Suppressor macrophage treated with lipopolysaccharide for 4 hours (primary cell): ENCODE measurements around the gene SND1.

Experiments
- DNase-seq: peaks from one replicate; pipeline ENCODE4 v3.0.0-alpha.2; 2020

The SND1 gene

GRCh38 chr7:127776776-127777386 is 124.9 kb downstream of the SND1 start:
- no peak for DNase-seq

DNA sequence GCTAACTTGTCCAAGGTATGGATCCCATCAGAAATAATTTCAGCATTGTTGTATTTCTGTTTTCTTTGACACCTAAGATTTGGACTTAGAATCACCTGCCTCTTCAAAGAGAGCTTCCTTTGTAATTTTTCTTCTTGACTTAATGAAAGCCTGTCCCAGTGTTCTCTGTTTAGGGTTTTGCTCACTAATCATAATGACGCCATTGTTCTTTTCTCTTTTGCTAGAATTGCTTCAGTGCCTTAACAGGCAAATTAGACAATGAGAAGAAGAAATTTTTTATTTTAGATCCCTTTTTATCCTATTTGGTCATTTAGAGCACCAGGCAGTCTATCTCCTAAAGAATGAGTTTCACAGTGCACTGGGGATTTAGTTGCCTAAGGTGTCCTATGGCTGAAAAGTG is 128.5 kb downstream of the SND1 start:
- no peak for DNase-seq

GRCh38 chr7:127781081-127781480 is 129.1 kb downstream of the SND1 start:
- DNase-seq: peak; percentile 59

GRCh38 chr7:127782075-127782474 is 130.1 kb downstream of the SND1 start:
- DNase-seq: peak; percentile 28

DNA sequence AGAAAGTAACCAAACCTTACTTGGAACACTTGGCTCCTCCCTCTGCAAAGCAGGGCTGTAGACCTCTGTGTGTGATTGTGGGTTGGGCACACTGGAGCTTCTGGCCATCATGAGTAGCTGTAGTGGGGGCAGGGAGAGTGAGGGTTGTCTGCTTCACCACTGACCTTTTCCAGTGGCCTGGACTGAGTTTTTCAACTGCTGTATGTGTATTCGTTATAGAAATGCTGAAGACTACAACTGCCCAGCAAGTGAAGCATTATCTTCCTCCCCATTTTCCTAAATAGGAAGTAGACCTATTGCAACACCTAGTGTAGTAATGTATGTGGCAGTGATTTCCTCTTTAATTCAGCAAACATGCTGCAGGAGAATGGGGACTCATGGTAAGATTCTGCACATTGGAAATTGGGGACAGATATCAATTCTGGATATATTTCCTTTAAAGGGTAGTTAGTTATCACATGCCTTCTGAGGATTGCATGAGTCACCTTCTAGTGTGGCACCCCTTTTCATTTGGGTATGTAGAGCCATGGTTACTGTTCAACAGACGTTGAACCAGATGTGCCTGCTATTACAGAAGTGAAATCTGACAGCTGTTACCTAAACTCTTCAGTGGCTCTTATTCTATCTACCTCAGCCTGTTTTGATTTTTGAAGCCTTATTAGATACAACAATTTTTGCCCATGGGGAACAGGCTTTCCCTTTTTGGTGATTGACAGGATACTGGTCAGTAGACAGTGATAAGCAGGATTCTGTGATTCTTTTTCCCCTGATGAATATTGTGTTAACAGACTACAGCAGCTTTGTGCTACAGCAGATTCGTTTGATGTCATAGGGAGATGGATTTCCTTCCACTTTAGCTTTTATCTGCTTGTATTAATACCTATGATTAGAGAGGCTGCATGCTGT is 130.9 kb downstream of the SND1 start:
- peak; percentile 81 for DNase-seq

GRCh38 chr7:127786184-127786583 is 134.2 kb downstream of the SND1 start:
- DNase-seq: no peak

GRCh38 chr7:127789031-127789430 is 137.0 kb downstream of the SND1 start:
- DNase-seq: no peak

DNA sequence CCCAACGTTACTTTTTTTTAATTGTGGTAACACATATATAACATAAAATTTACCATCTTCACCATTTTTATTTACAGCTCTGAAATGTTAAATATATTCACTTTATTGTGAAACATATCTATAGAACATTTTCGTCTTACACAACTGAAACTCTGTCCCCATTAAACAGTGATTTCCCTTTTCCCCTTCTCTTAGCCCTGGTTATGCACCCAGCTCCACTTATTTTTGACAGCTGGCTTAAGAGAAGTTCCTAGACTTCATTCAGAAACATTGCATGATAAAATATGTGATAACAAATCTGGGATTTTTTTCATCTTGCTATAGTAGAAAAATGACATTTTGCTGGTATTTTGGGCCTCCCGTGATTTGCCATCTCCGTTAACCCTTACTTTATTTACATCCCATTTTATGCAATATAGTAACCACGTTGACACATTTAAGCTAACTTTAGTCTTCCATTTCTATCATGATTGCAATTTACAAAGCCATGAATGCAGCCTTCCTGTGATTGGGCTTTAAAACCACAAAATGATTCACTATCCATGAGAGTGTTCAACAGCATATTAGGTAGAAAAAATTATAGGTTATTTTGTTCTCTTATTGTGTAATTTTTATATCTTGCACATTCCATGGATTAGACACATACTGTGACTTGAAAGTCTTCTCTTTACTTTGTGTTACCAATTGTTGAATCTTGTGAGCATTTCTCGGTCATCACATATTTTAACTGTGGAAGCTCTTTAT is 139.6 kb downstream of the SND1 start:
- DNase-seq: peak; percentile 30

DNA sequence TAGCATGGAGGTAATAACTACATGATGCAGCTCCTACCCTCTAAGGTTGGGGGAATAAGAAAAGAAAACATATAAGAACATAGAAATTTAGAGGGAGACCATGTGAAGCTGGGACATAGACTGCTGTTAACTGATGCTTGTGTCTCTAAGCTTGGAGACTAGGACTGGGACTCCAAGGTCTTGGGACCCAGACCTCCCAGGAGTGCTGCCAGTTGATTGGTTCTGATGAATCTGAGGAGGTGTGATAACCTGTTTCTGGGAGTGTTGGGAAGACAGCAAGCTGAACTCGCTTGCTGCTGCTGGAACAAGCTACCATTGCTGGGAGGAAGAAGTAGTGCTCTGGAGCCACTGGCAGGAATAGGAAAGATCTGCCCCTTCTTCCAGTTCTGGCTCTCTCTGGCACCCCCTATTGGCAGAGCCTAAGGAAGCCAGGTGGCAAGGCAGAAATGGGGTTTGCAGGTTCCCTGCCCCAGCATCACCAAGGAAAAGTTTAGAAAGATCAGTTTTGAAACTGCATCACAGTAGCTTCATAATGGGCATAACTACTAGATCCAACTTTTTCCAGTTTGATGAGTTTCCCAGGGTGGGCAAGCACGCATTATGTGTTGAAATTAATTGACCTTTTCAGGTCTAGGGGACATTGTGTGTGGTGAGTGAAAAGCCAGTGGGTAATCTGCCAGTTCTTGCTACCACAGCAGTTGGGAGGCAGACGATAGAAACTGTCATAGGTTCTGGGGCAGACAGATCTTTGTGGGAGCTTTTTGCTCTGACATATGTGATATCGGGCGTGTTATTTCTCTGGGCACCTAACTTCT is 140.7 kb downstream of the SND1 start:
- DNase-seq: no peak

DNA sequence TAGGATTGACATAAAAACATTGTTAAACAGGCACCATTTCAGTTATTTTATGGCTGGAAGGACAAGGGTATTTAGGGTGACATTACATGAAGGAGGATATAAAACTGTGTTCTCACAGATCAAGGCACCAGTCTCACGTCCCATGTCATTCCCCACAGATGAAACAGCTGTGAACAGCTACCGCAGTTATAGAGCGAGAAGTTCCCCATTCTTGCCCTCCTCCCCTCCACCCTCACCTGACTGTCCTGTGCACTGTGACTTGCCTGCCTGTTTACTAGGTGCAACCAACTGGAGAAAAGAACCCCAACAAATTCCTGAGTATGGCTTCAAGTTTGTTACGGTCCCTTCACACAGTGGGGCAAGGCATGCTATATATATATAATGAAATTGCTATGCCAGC is 141.6 kb downstream of the SND1 start:
- DNase-seq: no peak

- DNase-seq: no peak
Observed at GRCh38 chr7:127794136-127794535, 142.1 kb downstream of the SND1 start.

GRCh38 chr7:127794551-127794950 is 142.6 kb downstream of the SND1 start:
- no peak for DNase-seq

DNA sequence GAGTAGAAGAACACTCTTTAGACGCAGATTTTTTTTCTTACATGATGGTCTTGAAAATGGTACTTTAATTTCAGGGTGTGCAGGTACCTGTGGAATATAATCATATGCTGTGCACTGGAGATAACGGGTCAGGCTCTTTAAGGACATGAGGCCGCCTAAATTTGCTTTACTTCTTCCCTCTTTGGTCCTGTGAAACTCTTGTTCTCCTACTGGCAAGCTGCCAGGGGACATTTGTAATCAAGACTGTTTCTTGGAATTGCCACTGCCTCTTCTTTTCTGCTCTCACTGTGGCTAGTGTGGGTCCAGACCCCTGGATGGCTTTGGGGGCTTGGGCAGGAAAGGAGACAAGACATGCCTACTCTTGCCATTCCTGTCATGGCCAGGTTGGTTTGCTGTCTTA is 146.0 kb downstream of the SND1 start:
- peak; percentile 58 for DNase-seq

DNA sequence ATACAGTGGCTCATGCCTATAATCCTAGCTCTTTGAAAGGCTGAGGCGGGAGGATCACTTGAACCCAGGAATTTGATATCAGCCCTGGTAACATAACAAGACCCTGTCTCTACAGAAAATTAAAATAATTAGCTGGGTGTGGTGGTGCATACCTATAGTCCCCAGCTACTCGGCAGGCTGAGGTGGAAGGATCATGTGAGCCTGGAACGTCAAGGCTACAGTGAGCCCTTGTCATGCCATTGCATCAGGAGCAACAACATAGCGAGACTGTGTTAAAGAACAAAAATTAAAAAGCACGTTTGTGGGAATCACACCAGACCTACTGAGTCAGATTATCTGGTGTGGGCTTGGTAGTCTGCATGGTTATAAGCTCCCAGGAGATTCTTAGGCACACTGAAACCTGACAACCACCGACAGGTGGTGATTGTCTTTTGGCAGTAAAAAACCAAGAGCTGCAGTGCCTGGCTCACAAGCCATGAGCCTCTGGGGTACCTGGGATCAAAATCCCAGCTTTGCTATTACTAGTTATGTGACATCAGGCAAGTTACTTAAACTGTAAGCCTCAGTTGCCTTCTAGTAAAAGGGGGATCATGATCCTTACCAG is 146.9 kb downstream of the SND1 start:
- DNase-seq: no peak

DNA sequence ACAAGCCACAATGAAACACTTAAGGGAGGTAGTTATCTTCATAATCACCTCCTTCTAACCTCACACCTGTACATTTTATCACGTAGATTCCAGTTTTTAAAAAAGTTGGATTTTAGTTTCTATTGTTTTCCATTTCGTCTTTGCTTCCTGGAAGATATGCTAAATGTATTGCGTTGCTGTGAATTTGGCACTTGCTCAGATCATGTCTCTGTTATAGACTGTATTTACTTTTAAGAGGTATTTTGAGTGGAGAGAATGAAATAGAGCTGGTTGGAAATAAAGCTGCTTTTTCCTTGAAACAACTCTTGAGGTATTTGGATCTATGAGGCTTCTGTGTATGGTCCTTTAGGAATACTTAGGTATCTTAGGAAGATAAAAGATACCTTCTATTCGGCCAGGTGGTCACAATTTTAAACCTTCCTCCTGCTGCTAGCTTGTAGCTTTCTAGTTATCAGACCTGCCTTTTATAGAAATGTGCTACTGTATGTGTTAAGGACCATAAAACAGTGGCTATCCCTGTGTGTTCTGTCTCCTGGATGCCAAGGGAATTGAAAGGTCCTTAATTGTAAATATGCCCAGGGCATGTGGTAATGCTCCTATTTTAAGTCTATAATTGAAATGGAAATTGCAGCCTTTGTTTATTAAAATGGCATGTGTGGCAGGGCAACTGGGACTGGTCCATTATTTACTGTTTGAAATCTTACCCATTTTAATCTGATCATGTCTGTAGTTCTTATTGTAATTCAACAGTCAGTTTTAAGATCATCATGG is 147.7 kb downstream of the SND1 start:
- no peak for DNase-seq

- no peak for DNase-seq
Observed at GRCh38 chr7:127802845-127803244, 150.9 kb downstream of the SND1 start.

DNA sequence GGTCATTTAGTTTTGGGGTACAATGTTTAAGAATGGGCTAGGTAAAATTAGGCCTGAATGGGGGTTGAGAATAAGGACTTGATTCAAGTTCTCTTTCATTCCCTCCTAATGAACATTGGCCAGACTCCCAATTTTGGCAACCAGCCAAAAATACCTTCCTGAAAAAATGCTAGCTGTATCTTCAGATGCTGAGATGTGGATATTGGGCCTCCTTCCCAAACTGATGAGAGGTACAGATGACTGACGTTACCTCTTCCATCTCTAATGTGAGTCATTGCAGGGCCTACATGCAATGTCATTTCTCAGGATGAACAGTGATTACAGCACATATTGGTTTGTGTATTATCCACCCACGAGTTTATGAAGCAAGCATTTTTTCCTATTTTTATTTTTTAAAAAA is 151.6 kb downstream of the SND1 start:
- no peak for DNase-seq

DNA sequence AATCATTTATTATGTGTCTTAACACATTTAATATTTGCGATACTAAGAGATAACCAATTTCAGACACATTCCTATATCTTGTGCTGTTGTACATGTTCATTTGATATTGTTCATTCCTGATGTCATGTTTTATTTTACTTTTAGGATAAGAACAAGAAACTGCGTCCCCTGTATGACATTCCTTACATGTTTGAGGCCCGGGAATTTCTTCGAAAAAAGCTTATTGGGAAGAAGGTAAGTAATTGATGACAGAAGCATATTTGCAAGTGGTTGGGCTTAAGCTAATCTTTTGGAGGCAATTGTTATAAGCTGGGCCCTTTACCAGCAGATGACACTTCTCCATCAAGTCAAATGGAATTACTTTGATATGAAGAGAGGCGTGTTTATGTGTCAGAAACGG is 155.3 kb downstream of the SND1 start:
- no peak for DNase-seq

- DNase-seq: no peak
Observed at GRCh38 chr7:127807829-127808228, 155.8 kb downstream of the SND1 start.

- DNase-seq: no peak
Observed at GRCh38 chr7:127809261-127809702, 157.3 kb downstream of the SND1 start.

GRCh38 chr7:127810113-127810512 is 158.1 kb downstream of the SND1 start:
- DNase-seq: no peak
